Stomach (tissue), 9 donors: Measurements from ENCODE around the gene SPEG. TPM values are rescaled to one million over a fixed set of nuclear protein-coding genes. Genes with fewer than 3 reads are reported as not detected.

Experiments used
- DNase-seq, 2 donors: peaks; one replicate each; pipeline versions ENCODE4 v3.0.0 to v3.0.0-alpha.2; 2013 to 2019
- H3K27ac ChIP-seq, 5 donors: fragments of 200-600 bp in 4 of 5; sonication (generic) in 4 of 5; one replicate each; pipeline ENCODE4 v1.5.1; 2013 to 2019; ENCODE audit warnings: mild to moderate bottlenecking in 1 of 5, moderate library complexity in 1 of 5
- H3K27me3 ChIP-seq, 3 donors: fragments of 200-600 bp; sonication (generic); one replicate each; pipeline ENCODE4 v1.5.1; 2017 to 2019; ENCODE audit warnings: mixed run types in 1 of 3
- H3K36me3 ChIP-seq, 4 donors: fragments of 200-600 bp; sonication (generic); 1 replicate in 3 of 4; 2 replicates in 1 of 4; pipeline ENCODE4 v1.5.1; 2016 to 2019
- H3K4me1 ChIP-seq, 4 donors: fragments of 200-600 bp; sonication (generic); one replicate each; pipeline ENCODE4 v1.5.1; 2016 to 2019
- H3K4me3 ChIP-seq, 4 donors: fragments of 200-600 bp; sonication (generic) in 3 of 4; one replicate each; pipeline ENCODE4 v1.5.1; 2016 to 2019; ENCODE audit warnings: mild to moderate bottlenecking in 1 of 4
- H3K9me3 ChIP-seq, 4 donors: fragments of 200-600 bp; sonication (generic); one replicate each; pipeline ENCODE4 v1.5.1; 2016 to 2019
- CTCF ChIP-seq, 7 experiments: fragments of 450-650 bp in 4 of 7; fragments of 200-600 bp in 3 of 7; sonication (generic) in 3 of 7; IDR thresholded peaks; one replicate each; pipeline ENCODE4 v1.5.1; 2016 to 2019; ENCODE audit warnings: antibody characterized with exemption in 7 of 7, control low read depth in 2 of 7, mild to moderate bottlenecking in 1 of 7
- EP300 ChIP-seq: sonication (generic); formaldehyde crosslinking; IDR thresholded peaks from one replicate; pipeline ENCODE4 v1.6.1; 2017; ENCODE audit warnings: antibody characterized with exemption
- POLR2A ChIP-seq, 4 donors: fragments of 450-650 bp; IDR thresholded peaks; one replicate each; pipeline ENCODE4 v1.6.1; 2016; ENCODE audit warnings: antibody characterized with exemption in 4 of 4, control low read depth in 2 of 4, mild to moderate bottlenecking in 1 of 4, moderate library complexity in 1 of 4
- POLR2AphosphoS5 ChIP-seq, 3 donors: sonication (generic); formaldehyde crosslinking; IDR thresholded peaks; one replicate each; pipeline ENCODE4 v1.6.1; 2016; ENCODE audit warnings: antibody characterized with exemption in 3 of 3
- WGBS, 5 donors: extraction: QIAGEN DNeasy Blood & Tissue Kit in 3 of 5; methylation state at CpG; one replicate each; pipeline versions ENCODE4 v1.1.5 to v1.1.7; 2013 to 2018; 5-methylcytosine and 5-hydroxymethylcytosine counted together
- intact Hi-C: fragments of 100-400 bp; cut with DNase I; formaldehyde crosslinking; loops from one replicate; pipeline ENCODE4 v1.15.1; 2023; ENCODE audit warnings: low total_unique reads
- polyA plus RNA-seq, 3 donors: library from polyadenylated mRNA; stranded (reverse); fragments of 200-250 nt; gene quantifications; one replicate each; pipeline ENCODE4 v1.2.3, GENCODE V29; 2013
- total RNA-seq, 5 donors: library from RNA; depleted of rRNA; stranded (reverse); fragments of >200 nt; gene quantifications; one replicate each; pipeline versions ENCODE4 v1.1.0 to v1.2.3, GENCODE V29; 2014 to 2016
- donor health status: healthy with polysubstance abuse.
- donor health status: Bipolar disorder and iron deficiency.
- donor health status: healthy.

The SPEG gene
- total and polyA plus RNA-seq, 8 donors: 7.4 to 106 (median 27.2) TPM

DNA sequence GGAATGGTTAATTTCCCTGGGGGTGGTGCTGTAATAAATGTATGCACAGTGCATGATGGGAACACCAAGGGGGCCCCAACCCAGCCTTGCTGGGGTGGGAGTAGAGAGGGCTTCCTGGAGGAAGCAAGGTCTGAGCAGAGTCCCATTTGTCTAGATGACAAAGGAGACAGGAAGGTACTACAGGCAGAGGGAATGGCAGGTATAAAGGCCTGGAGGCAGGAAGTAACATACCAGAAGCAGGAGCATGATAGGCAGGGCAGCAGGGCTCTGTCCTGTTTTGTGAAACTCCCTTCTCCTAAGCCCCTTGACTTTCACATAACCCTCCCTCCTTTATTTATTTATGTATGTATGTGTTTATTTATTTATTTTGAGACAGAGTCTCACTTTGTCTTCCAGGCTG, 68.0 kb downstream of the SPEG start:
- intact Hi-C loops: no loop called here
- TF ChIP-seq CTCF (IDR thresholded peaks at IDR 0.05) (no peak), POLR2AphosphoS5 (IDR thresholded peaks at IDR 0.05) (no peak), POLR2A (IDR thresholded peaks at IDR 0.05) (no peak), EP300 (no peak)
- peaks cover 0 to 3% (median 0%) of the 10 kb centered on the region in 3 donors for H3K27me3 ChIP-seq
- H3K9me3 ChIP-seq: no peaks in the 10 kb centered on the region
- no peak for DNase-seq
- H3K4me1 ChIP-seq: peaks cover 9 to 27% (median 26%) of the 10 kb centered on the region in 4 donors
- no peak overlapping the region for H3K4me3 ChIP-seq
- H3K36me3 ChIP-seq: peaks cover 30 to 67% (median 62%) of the 10 kb centered on the region in 4 donors
- H3K27ac ChIP-seq: no peak overlapping the region

DNA sequence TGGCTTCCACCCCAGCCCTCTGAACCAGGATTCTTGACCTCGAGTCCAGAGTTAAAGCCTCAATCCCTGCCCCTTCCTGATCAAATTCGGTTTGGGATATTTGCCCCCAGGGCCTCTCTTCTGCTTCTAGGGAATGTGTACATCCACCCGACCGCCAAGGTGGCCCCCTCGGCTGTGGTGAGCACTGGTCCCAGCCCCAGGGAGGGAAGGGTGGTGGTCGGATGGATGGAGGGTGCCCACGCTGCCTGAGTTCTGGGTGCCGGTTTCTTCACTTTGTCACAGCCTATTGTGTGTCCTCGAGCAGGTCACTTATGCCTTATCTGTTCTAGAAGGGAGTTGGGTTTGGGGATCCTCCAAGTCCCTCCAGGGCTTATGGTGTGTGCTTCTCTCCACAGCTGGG, 70.9 kb downstream of the SPEG start:
- Histone ChIP-seq H3K36me3 (peaks cover 30 to 69% (median 62%) of the 10 kb centered on the region in 4 donors), H3K4me1 (peaks cover 14 to 30% (median 25%) of the 10 kb centered on the region in 4 donors), H3K27me3 (peaks cover 0 to 30% (median 21%) of the 10 kb centered on the region in 3 donors), H3K27ac (no peak overlapping the region), H3K4me3 (no peak overlapping the region), H3K9me3 (no peaks in the 10 kb centered on the region)
- no peak for DNase-seq
- 83 to 88% (median 87%) methylated on average over 9 of the region's 9 CpGs for WGBS, 5 donors
- TF ChIP-seq CTCF (IDR thresholded peaks at IDR 0.05): no peak
- TF ChIP-seq POLR2AphosphoS5 (IDR thresholded peaks at IDR 0.05): no peak
- no peak for TF ChIP-seq POLR2A (IDR thresholded peaks at IDR 0.05)
- TF ChIP-seq EP300: no peak
- intact Hi-C loops: no loop called here

- 80 to 87% (median 85%) methylated on average over 17 to 23 of the region's 23 CpGs for WGBS, 5 donors
- Histone ChIP-seq H3K36me3 (peaks cover 30 to 66% (median 62%) of the 10 kb centered on the region in 4 donors), H3K27ac (no peak overlapping the region), H3K9me3 (no peaks in the 10 kb centered on the region), H3K4me1 (peaks cover 14 to 29% (median 24%) of the 10 kb centered on the region in 4 donors), H3K27me3 (peaks cover 0 to 37% (median 28%) of the 10 kb centered on the region in 3 donors), H3K4me3 (no peak overlapping the region)
- intact Hi-C loops: no loop called here
- no peak for TF ChIP-seq CTCF (IDR thresholded peaks at IDR 0.05)
- TF ChIP-seq POLR2AphosphoS5 (IDR thresholded peaks at IDR 0.05): no peak
- no peak for TF ChIP-seq EP300
- TF ChIP-seq POLR2A (IDR thresholded peaks at IDR 0.05): no peak
- DNase-seq: no peak
Measured at GRCh38 chr2:219506153-219506801, 71.6 kb downstream of the SPEG start.

DNA sequence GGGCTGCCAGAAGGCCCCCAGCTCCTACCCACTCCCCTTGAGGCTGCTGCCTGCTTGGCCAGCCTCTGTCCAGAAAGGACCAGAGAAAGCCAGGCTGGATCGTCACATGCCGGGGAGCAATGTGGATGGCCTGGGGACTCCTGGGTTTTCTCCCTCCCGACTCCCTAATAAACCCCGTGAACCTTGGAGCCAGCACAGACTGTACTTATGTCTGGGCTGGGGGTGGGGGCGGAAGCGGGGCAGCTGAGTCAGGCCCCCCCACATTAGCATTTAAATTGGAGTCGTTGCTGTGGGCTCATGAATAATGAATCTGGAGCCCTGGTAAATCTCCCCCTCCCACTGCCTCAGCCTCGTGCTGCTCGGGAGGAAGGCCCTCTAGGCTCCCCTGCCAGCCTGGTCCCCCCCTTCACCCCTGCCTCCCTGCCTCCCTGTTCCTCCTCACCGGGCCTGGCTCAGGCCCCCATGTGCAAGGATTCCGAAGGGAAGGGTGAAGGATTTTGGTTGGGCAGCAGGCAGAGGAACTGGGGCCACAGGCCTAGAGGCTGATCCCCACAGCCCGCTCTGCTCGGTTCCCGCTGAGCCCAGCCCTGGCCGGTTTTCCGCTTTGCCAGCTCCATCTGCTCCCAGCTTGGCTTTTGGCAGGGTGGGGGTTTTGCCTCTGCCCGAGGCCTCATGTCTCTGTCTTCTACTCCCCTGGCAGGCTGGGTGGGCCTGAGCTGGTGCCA, 72.3 kb downstream of the SPEG start:
- no peak overlapping the region for H3K27ac ChIP-seq
- 73 to 87% (median 74%) methylated on average over 14 to 17 of the region's 17 CpGs for WGBS, 5 donors
- peaks cover 14 to 30% (median 24%) of the 10 kb centered on the region in 4 donors for H3K4me1 ChIP-seq
- DNase-seq: peak in 1 of 2 donors; percentile 54
- no peaks in the 10 kb centered on the region for H3K9me3 ChIP-seq
- peaks cover 30 to 59% (median 55%) of the 10 kb centered on the region in 4 donors for H3K36me3 ChIP-seq
- TF ChIP-seq EP300 (no peak), POLR2A (IDR thresholded peaks at IDR 0.05) (no peak), CTCF (IDR thresholded peaks at IDR 0.05) (no peak), POLR2AphosphoS5 (IDR thresholded peaks at IDR 0.05) (no peak)
- H3K27me3 ChIP-seq: peaks cover 0 to 44% (median 35%) of the 10 kb centered on the region in 3 donors
- no peak overlapping the region for H3K4me3 ChIP-seq
- intact Hi-C loops: no loop called here
